ENCODE results near the gene ANAPC7.
"Not testable (repeated sequence)": the region's sequence is repeated elsewhere in the genome, so short reads cannot be mapped to it uniquely, and the experiment has no call there.

ANAPC7 gene

DNA sequence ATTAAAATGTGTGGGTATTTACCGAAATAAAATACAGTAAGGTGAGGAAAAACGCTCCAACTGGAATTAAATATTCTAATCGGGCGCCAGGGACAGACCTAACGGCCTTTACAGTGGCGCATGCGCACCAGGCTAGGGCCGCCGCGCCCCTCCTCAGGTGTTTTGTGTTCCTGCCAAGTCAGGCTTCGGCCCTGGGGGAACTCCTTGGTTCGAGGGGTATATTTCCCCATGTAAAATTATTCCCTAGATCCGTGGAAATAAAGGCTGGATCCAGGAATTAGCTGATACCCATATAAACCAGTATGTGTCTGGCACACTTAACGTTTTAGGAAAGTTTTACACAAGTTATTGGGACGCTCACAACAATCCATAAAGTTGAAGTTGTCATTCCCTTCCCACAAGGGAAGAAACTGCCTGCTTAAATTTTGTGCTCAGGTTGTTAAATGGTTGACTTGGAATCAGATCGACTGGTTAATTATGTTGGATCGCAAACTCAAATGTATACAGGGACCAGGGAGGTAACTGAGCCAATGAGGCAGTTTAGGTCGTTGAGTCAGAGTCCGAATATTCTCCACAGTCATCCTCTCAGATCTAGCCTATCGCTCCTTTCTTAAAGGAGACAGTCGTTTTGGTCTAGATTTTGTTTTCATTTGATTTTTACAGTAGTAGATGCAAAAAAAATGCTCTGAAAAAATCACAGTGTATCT is 621 bp upstream of the ANAPC7 start:
- POLR2A ChIA-PET: no interaction called here

DNA sequence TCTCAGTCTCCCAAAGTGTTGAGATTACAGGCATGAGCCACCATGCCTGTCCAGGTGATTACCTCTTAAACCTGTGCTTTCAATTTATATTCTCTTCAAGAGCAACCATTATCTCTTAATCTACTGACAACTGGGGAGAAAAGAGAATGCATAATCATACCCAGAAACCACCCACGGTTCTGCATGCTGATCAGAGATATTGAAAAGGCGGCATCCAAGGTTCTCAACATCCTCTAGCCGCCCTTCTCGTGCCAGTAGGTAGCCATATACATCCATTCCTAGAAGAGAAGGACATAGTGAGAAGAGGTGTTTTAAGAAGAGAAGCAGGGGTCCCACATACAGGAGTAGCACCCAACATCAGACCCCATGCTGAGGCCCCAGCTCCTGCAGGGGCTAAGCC is 20.8 kb downstream of the ANAPC7 start:
- no peak overlapping the region for H3K4me3 ChIP-seq (ENCODE audit: low read depth, low read length)
- no peak for DNase-seq (ENCODE audit: low read depth, low spot score)
- TF ChIP-seq, protein P1, sequence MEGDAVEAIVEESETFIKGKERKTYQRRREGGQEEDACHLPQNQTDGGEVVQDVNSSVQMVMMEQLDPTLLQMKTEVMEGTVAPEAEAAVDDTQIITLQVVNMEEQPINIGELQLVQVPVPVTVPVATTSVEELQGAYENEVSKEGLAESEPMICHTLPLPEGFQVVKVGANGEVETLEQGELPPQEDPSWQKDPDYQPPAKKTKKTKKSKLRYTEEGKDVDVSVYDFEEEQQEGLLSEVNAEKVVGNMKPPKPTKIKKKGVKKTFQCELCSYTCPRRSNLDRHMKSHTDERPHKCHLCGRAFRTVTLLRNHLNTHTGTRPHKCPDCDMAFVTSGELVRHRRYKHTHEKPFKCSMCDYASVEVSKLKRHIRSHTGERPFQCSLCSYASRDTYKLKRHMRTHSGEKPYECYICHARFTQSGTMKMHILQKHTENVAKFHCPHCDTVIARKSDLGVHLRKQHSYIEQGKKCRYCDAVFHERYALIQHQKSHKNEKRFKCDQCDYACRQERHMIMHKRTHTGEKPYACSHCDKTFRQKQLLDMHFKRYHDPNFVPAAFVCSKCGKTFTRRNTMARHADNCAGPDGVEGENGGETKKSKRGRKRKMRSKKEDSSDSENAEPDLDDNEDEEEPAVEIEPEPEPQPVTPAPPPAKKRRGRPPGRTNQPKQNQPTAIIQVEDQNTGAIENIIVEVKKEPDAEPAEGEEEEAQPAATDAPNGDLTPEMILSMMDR (IDR thresholded peaks at IDR 0.05; ENCODE audit: insufficient read depth, low read length, missing control alignments): no peak
- CTCF ChIA-PET: no interaction called here
- POLR2A ChIA-PET: no interaction called here

More for the DNA sequence above, 621 bp upstream of the ANAPC7 start:
- peak overlapping the region; percentile 87 for H3K4me3 ChIP-seq (ENCODE audit: low read depth, low read length)
- DNase-seq (ENCODE audit: low read depth, low spot score): no peak
- CTCF ChIA-PET: interaction anchor here (0.8 to 2.6 kb wide), 2 partner anchors 27 to 295 kb away, joined by 3 to 12 read pairs; no protein-coding TSS in a partner anchor
- TF ChIP-seq, protein P1 (IDR thresholded peaks at IDR 0.05; ENCODE audit: insufficient read depth, low read length, missing control alignments): no peak

DNA sequence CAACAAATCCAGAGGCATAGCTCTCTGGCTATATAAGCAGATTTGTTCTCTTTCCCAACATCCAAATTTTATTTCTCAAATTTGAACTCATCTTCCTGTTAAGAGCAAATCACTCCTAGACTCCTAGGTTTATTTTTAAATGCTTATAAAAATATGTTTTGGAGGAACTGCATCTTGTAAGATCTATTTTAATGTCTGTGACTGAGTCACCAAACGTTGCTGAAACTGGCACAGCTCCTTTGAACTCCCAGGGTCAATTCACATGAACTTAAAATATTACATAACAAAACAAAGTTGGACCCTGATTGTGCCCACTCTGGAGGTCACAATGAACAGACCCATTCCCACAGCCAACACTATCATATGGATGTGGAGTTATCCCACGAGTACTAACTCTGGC is 23.9 kb downstream of the ANAPC7 start:
- H3K4me3 ChIP-seq (ENCODE audit: low read depth, low read length): no peak overlapping the region
- CTCF ChIA-PET: no interaction called here
- POLR2A ChIA-PET: interaction anchor here (0.7 kb wide), 1 partner anchor 17 kb away, joined by 3 read pairs; no protein-coding TSS in a partner anchor
- TF ChIP-seq, protein P1 (IDR thresholded peaks at IDR 0.05; ENCODE audit: insufficient read depth, low read length, missing control alignments): no peak
- DNase-seq (ENCODE audit: low read depth, low spot score): no peak

DNA sequence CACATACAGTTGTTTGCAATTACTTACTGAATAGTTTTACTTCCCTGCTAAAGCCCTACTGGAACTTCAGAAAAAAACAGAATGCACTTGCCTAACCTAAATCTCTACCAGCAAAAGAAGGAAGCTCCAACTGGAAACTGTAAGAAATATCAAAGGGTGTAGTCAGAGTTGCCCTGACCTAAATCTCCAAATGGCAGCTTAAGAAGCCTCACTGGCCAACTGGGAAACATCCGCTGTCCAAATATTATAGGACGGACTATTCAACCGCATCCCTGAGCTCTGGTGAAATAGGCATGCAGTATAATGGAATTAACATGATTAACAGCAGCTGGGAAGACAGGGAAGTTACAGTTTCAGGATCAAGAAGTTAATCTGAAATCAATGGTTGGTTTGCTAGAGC is 24.3 kb downstream of the ANAPC7 start:
- CTCF ChIA-PET: interaction anchor here (0.9 to 4.7 kb wide), 2 partner anchors 21 to 222 kb away, joined by 3 to 19 read pairs; no protein-coding TSS in a partner anchor
- no peak for DNase-seq (ENCODE audit: low read depth, low spot score)
- POLR2A ChIA-PET: no interaction called here

DNA sequence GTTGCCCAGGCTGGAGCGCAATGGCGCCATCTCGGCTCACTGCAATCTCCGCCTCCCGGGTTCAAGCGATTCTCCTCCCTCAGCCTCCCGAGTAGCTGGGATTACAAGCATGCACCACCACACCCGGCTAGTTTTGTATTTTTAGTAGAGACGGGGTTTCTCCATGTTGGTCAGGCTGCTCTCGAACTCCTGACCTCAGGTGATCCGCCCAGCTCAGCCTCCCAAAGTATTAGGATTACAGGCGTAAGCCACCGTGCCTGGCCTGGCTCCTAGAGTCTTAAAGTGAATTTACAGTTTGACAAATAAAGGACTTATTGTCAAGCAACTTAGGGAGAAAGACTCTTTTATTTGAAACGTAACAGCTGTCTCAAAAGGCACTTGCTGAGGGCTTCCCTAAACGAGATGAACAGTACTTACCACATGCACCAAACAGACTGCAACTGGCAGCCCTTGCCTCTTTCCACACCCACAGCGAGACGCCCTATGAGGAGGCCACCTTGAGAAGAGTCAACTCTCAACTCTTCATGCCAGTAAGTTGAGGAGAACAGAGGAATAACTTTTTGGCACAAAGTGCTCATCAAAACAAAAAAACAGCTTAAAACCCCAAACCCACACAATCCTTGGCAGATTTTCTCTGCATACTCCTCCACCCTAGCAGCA is 25.2 kb downstream of the ANAPC7 start:
- POLR2A ChIA-PET; DNase-seq (ENCODE audit: low read depth, low spot score); H3K4me3 ChIP-seq (ENCODE audit: low read depth, low read length): not testable (repeated sequence)
- CTCF ChIA-PET: interaction anchor here (0.9 to 4.7 kb wide), 2 partner anchors 20 to 223 kb away, joined by 3 to 19 read pairs; no protein-coding TSS in a partner anchor

More for the DNA sequence above, 24.3 kb downstream of the ANAPC7 start:
- H3K4me3 ChIP-seq (ENCODE audit: low read depth, low read length): no peak overlapping the region
- TF ChIP-seq, protein P1 (IDR thresholded peaks at IDR 0.05; ENCODE audit: insufficient read depth, low read length, missing control alignments): no peak

DNA sequence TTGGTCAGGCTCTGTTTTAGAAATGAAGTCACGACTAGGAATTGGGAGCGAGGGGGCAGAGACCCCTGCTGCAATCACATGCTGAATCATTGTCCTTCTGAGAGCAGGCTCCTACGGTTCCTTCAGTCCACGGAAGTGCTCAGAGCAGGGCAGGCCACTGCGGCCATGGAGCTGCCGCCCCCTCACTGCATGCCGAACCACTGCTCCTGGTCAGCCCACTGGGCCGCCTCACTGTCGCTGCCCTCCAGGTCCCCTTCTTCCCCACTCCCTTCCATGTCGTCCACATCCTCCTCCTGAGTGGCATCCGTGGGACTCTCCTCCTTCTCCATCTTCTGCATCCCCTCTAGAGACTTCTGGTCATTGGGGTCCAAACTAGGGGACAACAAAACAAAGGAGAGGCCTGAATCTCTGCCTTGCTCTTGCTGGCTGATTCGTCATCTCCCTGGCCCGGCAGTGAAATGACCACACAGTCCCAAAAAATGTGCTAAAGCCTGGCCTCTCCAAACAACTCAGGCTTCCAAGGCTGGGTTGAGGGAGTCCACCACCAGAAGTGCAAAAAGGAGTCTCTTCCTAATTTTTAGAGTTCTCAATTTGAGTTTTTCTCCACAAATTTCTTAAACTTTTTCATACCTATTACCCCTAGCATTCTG is 29.4 kb downstream of the ANAPC7 start:
- POLR2A ChIA-PET: no interaction called here
- TF ChIP-seq, protein P1 (IDR thresholded peaks at IDR 0.05; ENCODE audit: insufficient read depth, low read length, missing control alignments): no peak
- CTCF ChIA-PET: no interaction called here
- H3K4me3 ChIP-seq (ENCODE audit: low read depth, low read length): no peak overlapping the region
- no peak for DNase-seq (ENCODE audit: low read depth, low spot score)

All from AG04449 (cell line).